ENCODE results near the gene PSAPL1.

Gene PSAPL1

GRCh38 chr4:7416745-7417432 lies 17.8 kb downstream of the PSAPL1 start:
- DNase-seq: no peak

- DNase-seq: no peak
Observed at GRCh38 chr4:7415927-7416686, 18.6 kb downstream of the PSAPL1 start.

DNA sequence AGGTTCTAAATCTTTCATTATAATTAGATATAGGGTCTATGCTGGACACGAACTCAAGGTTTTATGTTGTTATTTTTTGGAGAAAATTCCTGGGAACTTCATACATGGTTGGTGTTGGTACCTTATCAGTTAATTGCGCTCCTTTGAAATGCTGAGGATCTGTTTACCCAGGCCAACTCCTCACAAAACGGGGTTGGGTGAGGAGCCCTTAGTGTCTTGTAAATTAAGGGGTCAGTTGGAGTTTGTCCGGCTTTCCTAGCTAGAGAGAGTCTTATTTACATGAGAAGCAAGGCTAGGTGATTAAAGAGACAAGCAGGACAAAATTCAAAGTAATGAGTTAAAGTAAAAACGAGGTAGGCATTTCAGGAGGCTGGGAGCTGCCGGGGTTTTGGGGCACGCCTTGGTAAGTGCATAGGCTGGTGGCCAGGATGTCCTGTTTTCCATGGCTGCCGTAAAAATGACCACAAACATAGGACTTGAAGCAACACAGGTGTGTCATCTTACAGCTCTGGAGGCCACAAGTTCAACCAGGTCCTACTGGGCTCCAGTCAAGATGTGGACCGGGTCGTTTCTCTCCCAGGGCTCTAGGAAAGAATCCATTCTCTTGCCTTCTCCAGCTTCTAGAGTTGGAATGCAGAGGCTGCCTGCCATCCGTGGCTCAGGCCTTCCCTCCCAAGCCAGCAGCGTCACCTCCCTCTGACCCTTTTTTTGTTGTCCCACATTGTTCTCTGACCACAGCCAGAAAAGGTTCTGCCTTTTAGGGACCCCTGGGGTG lies 19.8 kb downstream of the PSAPL1 start:
- DNase-seq: no peak

GRCh38 chr4:7414046-7414445 lies 20.7 kb downstream of the PSAPL1 start:
- DNase-seq: no peak

GRCh38 chr4:7412554-7412912 lies 22.2 kb downstream of the PSAPL1 start:
- no peak for DNase-seq

GRCh38 chr4:7411896-7412553 lies 22.7 kb downstream of the PSAPL1 start:
- DNase-seq: no peak

DNA sequence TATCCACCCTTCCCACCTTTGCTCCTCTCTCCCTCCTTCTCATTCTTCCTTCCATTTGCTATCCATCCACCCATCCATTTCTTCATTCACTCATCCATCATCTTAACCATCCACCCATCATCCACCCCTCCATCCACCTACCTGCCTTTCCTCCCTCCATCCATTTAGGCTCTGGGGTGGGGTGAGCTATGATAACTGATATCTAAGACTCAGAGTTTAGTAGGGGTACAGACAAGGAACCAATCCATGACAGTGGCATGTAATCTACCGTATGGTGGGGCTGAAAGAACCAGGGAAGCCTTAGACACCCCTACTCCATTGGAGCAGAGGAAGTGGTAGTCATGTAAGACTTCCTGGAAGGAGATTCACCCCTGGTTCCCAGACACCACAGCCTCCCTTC lies 23.2 kb downstream of the PSAPL1 start:
- DNase-seq: no peak

DNA sequence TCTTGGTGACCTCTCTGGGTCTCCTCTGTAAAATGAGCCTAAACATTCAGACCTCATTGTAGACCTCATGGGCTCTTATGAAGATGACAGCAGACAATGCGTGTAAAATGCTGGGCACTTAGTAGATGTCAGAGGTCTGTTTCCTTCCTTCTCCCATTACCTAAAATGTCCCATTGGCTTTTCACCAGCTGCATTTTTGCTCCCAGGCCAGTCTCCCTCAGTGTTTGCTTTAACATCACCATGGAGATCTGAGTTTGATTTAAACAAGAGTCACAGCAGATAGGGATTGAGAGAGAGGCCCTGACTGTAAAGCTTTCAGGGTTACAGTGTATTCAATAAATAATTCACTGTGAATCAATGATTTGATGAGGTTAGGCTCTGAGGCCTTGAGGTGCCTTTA lies 24.3 kb downstream of the PSAPL1 start:
- DNase-seq: no peak

- no peak for DNase-seq
Observed at GRCh38 chr4:7408166-7408565, 26.6 kb downstream of the PSAPL1 start.

DNA sequence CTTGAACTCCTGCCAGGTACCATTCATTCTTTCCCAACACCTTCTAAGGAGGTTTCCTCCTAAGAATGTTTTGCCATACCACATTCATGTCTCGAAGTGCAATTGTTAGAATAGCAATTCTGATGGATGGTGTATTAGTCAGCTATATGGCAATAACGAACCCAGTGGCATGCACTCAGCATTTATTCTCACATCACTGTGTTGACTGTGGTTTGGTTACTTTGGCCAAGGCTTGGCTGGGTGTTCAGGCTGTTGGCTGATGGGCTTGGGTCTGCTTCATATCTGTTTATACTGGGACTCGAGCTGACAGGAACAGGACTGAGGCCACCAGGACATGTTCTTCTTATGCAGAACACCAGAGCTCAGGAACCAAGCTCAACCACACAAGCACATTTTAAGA lies 31.7 kb downstream of the PSAPL1 start:
- no peak for DNase-seq

- no peak for DNase-seq
Observed at GRCh38 chr4:7402526-7402925, 32.2 kb downstream of the PSAPL1 start.

DNA sequence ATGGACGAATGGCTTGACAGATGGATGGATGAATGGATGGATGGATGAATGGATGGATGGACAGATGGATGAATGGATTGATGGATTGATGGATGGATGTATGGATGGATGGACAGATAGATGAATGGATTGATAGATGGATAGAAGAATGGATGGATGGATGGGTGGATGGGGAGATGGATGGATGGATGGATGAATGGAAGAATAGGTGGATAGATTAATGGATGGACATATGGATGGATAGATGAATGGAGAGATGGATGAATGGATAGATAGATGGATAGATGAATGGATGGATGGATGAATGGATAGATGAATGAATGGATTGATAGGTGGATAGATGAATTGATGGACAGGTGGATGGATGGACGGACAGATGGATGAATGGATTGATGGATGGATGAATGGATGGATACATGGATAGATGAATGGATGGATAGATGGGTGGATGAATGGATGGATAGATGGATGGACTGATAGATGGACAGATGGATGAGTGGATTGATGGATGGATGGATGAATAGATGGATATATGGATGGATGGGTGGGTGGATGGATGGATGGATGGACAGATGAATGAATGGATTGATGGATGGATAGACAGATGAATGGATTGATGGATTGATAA lies 33.9 kb downstream of the PSAPL1 start:
- no peak for DNase-seq

DNA sequence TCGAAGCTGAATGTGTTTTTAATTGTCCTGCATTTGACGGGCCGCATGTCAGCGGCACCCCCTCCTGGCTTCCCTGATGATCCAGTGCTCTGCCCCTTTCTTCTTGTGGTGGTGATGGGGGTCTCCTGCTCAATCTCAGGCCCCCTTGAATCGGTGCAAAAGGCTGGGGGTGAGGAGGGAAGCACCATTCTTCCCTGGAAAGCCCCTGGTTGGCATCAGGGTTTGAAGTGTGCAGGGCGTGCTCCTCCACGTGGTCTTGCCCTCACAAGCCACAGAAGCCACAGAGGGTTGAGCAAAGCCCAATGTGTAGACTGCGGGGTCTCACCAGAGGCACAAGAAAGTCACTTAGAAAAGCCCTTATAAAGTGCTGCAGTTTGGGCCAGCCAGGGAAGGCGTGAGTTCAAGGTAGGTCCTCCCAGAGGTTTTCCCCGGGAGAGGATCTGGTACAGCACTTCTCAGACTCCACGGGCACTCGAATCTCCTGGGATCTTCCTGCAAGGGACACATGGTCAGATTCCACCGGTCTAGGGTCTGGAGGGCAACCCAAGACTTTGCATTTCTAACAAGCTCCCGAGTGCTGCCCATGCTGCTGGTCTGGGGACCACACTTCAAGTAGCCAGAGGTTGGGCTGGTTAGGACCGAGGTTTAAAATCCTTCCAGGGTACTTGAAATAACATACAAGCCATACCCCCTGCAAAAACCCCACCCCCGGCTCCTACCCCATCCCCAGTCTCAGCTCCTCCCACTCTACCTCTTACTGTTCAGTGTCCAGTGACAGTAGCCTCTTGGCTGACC lies 35.1 kb downstream of the PSAPL1 start:
- no peak for DNase-seq

DNA sequence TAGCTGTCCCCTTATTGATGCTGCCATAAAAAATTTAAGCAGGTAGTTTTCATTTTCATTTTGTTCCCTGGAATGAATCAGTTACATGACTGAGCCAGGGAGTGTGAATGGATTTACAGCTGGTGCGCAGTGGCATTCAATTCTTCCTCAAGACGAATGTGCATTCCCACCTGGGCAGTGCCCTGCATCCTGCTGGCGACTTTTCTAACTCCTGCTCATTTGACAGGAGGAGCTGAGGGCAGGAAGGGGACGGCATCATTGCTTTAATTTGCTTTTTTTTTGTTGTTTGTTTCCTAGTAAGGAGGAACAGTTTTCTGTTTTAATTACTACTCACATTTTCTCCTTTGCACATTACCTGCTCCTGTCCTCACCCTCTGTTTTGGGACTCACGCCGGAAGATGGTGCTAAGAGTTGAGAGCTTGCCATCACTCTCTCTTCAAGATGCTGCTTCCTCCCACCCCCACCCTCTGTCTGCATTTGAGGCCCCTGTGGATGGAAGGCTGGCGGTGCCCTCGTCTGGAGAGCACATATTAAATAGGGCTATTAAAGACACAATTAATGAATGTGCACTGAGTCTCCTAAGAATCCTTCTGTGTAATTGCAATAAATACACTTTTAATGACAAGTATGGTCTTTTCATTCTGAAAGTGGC lies 35.8 kb downstream of the PSAPL1 start:
- DNase-seq: no peak

GRCh38 chr4:7398104-7398423 lies 36.7 kb downstream of the PSAPL1 start:
- DNase-seq: no peak

DNA sequence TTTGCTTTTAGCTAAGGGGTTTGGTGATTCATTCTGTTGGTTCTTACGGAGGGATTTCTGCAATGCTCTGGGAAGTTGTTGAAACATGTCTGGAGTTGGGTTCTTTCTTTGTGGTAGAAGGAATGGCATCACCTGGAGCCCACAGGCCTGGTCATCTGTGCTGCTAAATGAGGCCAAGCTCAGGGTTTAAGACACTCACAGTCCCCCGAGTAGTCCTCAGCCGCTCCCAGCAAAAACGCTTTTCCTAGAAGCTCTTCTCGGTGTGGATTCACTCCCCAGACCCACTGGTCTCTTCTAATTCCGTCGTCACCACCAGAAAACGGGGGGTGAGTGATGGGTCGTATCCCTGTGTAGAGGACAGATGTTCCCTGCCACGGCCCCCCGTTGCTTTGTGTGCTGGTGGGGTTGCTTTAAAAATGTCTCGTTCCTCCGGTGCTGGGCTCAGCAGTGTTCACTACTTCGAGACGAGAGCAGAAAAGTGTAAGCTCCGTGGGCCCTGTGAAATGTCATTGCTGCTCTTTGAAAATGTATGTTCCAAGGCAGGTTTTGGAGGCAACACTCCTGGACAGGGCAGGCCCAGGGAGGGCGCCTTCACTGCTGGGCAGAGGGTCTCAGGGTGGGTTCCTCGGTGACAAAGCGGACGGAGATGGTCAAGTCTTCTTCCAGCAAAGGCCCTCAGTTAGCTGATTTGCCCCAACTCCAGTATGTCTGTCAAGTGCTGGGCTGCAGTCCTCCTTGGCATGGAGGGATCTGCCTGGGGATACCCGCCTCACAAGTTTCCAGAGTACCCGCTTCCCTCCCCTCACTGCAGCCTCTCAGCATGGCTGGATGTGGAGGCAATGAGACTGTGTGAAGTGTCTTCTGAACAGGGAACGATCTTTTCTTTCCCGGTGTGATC lies 37.3 kb downstream of the PSAPL1 start:
- no peak for DNase-seq

DNA sequence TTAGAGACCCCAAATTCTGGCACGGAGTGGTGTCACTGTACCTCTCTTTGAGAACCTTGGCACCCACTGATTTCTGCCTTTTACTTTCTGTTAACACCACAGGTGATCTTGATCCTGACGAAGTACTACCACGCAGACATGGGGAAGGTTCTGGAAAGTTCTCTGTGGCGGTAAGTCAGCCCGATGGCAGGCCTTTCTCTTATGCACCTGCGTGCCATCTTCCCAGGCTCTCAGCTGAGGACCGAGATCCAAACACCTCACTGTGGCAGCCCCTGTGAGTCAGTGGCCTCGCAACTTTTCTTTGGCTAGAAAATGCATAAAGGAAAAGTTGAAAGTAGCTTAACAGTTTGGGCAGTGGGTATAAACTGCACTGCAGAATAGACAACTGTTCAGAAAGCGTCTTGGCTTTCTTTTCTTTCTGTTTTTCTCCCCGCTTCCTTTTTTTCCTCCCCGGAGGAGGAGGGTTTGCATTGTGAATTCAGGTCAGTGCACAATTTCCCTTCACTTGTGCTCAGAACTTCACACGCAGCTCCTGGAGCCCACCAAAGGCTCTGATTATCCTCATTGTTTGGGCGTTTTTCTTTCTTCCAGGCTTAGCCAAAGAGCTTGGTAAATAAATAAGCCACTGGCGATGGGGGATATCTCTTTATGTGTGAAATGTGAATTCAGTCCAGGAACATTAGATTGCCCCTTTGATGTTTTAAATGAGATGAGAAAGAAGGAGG lies 38.4 kb downstream of the PSAPL1 start:
- DNase-seq: no peak

- DNase-seq: no peak
Observed at GRCh38 chr4:7395645-7396044, 39.1 kb downstream of the PSAPL1 start.

GRCh38 chr4:7394681-7395451 lies 39.9 kb downstream of the PSAPL1 start:
- DNase-seq: no peak

All from NCI-H526 (cell line).